Omental fat pad (tissue), 4 donors: ENCODE measurements around the gene GGT6. TPM values are rescaled to one million over a fixed set of nuclear protein-coding genes. Genes with fewer than 3 reads are reported as not detected.

ENCODE experiments used
- ATAC-seq: fragments of 150-250 bp; one replicate; pipeline ENCODE4 v1.9.1; 2016; ENCODE audit warnings: mild to moderate bottlenecking, moderate library complexity; ENCODE audit not compliant: low FRiP score
- DNase-seq: peaks from one replicate; pipeline ENCODE4 v3.0.0-alpha.2; 2019; ENCODE audit warnings: low spot score
- CTCF ChIP-seq, 3 donors: fragments of 450-650 bp; IDR thresholded peaks; one replicate each; pipeline ENCODE4 v1.5.1; 2016 to 2017; ENCODE audit warnings: antibody characterized with exemption in 3 of 3, mild to moderate bottlenecking in 3 of 3, moderate library complexity in 2 of 3
- total RNA-seq, 4 donors: library from RNA; depleted of rRNA; stranded (reverse); fragments of >200 nt; gene quantifications; one replicate each; pipeline ENCODE4 v1.1.0, GENCODE V29; 2016

The GGT6 gene
- total RNA-seq, 4 donors from 2014 or later, result 0.37 TPM; not detected in 3

DNA sequence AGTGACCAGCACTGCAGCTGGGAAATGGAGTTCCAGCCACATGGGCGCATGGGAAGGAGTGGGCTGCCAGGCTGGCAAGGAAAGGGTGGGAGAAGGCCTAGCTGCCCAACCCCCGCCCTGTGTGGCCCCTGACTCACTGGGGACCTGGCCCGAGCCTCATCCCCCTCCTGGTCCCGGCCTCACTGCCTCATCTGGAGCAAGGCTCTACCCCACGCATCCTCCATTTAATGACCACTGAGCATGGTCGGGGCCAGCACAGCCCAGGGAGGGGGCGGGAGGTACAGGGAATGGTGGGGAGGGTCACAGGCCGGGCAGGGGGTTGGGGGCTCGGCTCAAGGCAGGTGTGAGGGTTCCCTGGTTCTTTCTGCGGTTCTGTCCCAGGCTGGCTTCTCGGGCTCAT, 45.6 kb downstream of the GGT6 start:
- ATAC-seq (no peak), DNase-seq (no peak)
- no peak for TF ChIP-seq CTCF (IDR thresholded peaks at IDR 0.05)

DNA sequence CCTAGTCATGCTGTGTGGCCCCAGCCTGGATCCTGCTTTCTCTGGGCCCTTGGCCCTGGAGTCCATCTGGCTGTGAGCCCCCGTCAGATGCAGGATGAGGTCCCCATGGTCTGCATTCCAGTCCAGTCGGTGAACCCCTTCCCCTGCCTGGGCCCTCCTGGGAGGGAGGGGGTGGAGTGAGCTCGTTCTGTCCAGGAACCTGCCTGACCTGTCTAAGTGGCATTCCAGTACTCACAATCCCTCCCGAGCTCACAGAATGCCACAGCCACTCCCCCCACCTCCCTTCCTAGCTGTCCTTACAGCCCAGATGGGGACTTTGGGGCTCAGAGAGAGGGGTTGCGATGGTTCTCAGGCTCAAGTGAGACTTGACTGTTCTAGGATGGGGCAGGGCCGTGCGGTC, 46.2 kb downstream of the GGT6 start:
- ATAC-seq (no peak), DNase-seq (no peak)
- TF ChIP-seq CTCF (IDR thresholded peaks at IDR 0.05), result no peak

- DNase-seq (no peak), ATAC-seq (peak; percentile 58)
- no peak for TF ChIP-seq CTCF (IDR thresholded peaks at IDR 0.05)
Observed at GRCh38 chr17:4513113-4514032, 47.0 kb downstream of the GGT6 start.

DNA sequence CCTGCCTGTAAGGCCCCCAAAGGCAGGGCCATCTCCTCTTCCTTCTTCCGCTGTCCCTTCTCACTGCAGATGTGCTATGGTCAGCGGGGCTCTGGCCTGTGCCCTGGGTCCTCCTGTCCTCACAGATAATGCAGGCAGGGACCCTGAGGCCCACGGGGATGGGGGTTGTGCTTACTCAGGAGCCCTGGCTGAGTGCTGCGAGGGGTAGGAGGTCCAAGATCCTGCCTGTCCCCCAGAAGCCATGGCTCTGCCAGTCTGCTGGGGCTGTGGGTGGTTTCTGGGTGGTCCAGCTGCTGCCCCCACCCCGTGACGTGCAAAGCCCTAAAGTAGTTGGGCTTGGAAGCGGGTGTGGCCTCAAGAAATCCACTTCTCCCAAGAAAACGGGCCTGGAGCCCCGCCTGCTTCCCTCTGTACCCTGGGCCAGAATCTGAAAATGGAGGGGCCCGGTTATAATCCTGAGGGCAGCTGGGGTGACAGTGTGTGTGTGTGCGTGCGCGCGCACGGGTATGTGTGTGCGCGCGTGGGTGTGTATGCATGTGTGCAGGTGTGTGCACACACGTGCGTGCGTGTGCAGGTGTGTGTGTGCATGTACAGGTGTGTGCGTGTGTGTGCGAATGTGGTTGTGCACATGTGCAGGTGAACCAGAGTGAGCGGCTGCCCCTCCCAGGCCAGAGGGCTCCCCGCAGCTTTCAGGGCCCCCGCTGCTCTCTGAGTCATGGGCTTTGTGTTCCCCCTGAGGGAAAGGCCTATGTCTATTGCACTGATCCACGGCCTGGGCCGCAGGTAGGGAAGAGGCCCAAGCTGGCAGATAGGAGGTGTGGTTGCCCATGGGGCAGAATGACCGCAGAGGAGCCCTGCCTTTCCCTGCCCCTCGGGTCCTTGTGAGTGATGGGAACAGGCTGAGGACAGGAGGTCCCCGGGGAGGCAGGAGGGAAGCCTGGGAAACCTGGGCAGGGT, 47.9 kb downstream of the GGT6 start:
- DNase-seq (no peak), ATAC-seq (no peak)
- no peak for TF ChIP-seq CTCF (IDR thresholded peaks at IDR 0.05)

GRCh38 chr17:4511199-4511932, 49.0 kb downstream of the GGT6 start:
- no peak for ATAC-seq
- no peak for TF ChIP-seq CTCF (IDR thresholded peaks at IDR 0.05)

DNA sequence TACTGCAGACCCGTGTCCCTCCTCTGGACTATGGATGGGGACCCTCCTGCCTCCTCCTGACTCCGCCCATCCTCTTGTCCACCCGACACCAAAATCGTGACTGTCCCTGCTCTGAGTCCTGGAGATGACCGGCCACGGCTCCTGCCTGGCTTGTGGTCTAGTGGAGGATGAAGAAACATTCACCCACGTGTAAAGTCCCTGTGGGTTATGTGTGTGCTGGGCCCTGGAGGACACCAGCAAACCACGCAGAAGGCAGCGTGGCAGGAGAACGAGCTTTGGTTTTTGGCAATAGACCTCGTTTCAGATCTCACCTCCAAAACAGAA, 49.8 kb downstream of the GGT6 start:
- TF ChIP-seq CTCF (IDR thresholded peaks at IDR 0.05), result no peak

More at GRCh38 chr17:4511199-4511932, 49.0 kb downstream of the GGT6 start:
- no peak for DNase-seq

More for the DNA sequence above, 49.8 kb downstream of the GGT6 start:
- DNase-seq (no peak), ATAC-seq (no peak)
